ENCODE measurements around the gene C1GALT1. TPM values are rescaled to one million over a fixed set of nuclear protein-coding genes. Genes with fewer than 3 reads are reported as not detected.

Gene C1GALT1
- total and polyA plus RNA-seq, 9 of the 15 experiments (the other 6 are each of a cell fraction or from before 2014, with no cell fraction given), result 5.0 to 33.2 (median 24.1) TPM

GRCh38 chr7:7181519-7182155 is 707 bp upstream of the C1GALT1 start (continued):
- TF ChIP-seq ATF4 (CRISPR knock-in tag; IDR thresholded peaks at IDR 0.05), result 0 out of 2 replicates have a peak, but pooled peaks have one; percentile 4
- 0 out of 2 replicates have a peak, but pooled peaks have one; percentile 21 for TF ChIP-seq RAD51 (IDR thresholded peaks at IDR 0.05; ENCODE audit: borderline replicate concordance, low read depth)
- 0 out of 2 replicates have a peak, but pooled peaks have one; percentile 19 for TF ChIP-seq ZNF586 (CRISPR knock-in tag; conservative IDR thresholded peaks at IDR 0.05)
- no peak for TF ChIP-seq SREBF2 (CRISPR knock-in tag; IDR thresholded peaks at IDR 0.05)
- TF ChIP-seq GABPB2 (CRISPR knock-in tag; conservative IDR thresholded peaks at IDR 0.05), result no peak
- no peak for TF ChIP-seq SMARCC2 (IDR thresholded peaks at IDR 0.05; ENCODE audit: low read depth)
- 0 out of 2 replicates have a peak, but pooled peaks have one; percentile 19 for TF ChIP-seq JUN (IDR thresholded peaks at IDR 0.05; ENCODE audit: borderline replicate concordance, low read depth, low read length)
- no peak for TF ChIP-seq JUN (CRISPR knock-in tag; IDR thresholded peaks at IDR 0.05; ENCODE audit: borderline replicate concordance)
- TF ChIP-seq EGR1 (conservative IDR thresholded peaks at IDR 0.05), result no peak
- TF ChIP-seq TBL1XR1 (IDR thresholded peaks at IDR 0.05; ENCODE audit: low read length in 2 of 2), result peak in 1 of 2 experiments; percentile 35; a peak in 1 of 4 replicates
- no peak for TF ChIP-seq RHOXF2B (CRISPR knock-in tag; conservative IDR thresholded peaks at IDR 0.05)
- no peak for TF ChIP-seq ZNF644 (tag; IDR thresholded peaks at IDR 0.05; ENCODE audit: low read depth)
- 0 out of 2 replicates have a peak, but pooled peaks have one; percentile 43 for TF ChIP-seq FOXK1 (CRISPR knock-in tag; IDR thresholded peaks at IDR 0.05; ENCODE audit: borderline replicate concordance)
- peak in 1 of 3 experiments; percentile 15; a peak in 1 of 6 replicates for TF ChIP-seq ZBTB11 (CRISPR knock-in tag; IDR thresholded peaks at IDR 0.05)
- no peak for TF ChIP-seq FUS (optimal IDR thresholded peaks at IDR 0.05; ENCODE audit: low read depth, low read length)
- TF ChIP-seq SMC3 (conservative IDR thresholded peaks at IDR 0.05; ENCODE audit: insufficient read depth, low read depth, low read length), result no peak
- no peak for TF ChIP-seq POU5F1 (IDR thresholded peaks at IDR 0.05; ENCODE audit: borderline replicate concordance, low read depth, low read length, partially characterized antibody)
- TF ChIP-seq CEBPZ (IDR thresholded peaks at IDR 0.05; ENCODE audit: borderline replicate concordance, low read depth, low read length), result no peak
- no peak for TF ChIP-seq KDM2B (CRISPR knock-in tag; IDR thresholded peaks at IDR 0.05)
- TF ChIP-seq SPI1 (IDR thresholded peaks at IDR 0.05; ENCODE audit: borderline replicate concordance, low read depth, low read length), result no peak
- peak; percentile 47 for TF ChIP-seq ZEB2 (IDR thresholded peaks at IDR 0.05)

All from K562 (cell line).